Transverse colon (tissue), 4 donors: ENCODE measurements around the gene ZCCHC3.

ENCODE experiments used
- CTCF ChIP-seq, 5 experiments: fragments of 200-600 bp in 3 of 5; fragments of 450-650 bp in 2 of 5; sonication (generic) in 3 of 5; IDR thresholded peaks; 1 replicate in 2 of 5; 2 replicates in 3 of 5; pipeline ENCODE4 v1.5.1; 2016 to 2017; ENCODE audit warnings: antibody characterized with exemption in 5 of 5, inconsistent platforms in 3 of 5, mild to moderate bottlenecking in 2 of 5, moderate library complexity in 1 of 5
- POLR2A ChIP-seq: fragments of 450-650 bp; IDR thresholded peaks from one replicate; pipeline ENCODE4 v1.6.1; 2016; ENCODE audit warnings: antibody characterized with exemption, mild to moderate bottlenecking, moderate library complexity
- POLR2AphosphoS5 ChIP-seq, 3 donors: sonication (generic); formaldehyde crosslinking; IDR thresholded peaks; one replicate each; pipeline ENCODE4 v1.6.1; 2016; ENCODE audit warnings: antibody characterized with exemption in 3 of 3

DNA sequence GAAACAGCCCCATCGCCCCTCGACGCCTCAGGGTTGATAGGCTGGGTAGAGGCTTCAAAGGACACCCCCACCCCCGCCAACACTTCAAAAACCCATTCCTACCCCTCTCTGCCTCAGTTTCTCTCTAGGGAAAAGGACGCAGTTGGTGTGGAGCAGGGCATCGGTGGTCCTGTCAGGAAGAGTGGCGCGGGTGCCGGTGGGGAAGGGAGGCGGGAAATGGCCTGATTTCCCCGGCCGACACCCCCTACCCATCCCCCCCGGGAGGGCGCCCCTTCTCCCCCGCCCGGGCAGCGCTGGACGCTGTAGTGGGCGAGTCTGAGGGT lies 49.9 kb downstream of the ZCCHC3 start:
- TF ChIP-seq CTCF (IDR thresholded peaks at IDR 0.05) (no peak), POLR2A (no peak), POLR2AphosphoS5 (IDR thresholded peaks at IDR 0.05) (no peak)
